ENCODE results near the gene GSTM3. TPM values are rescaled to one million over a fixed set of nuclear protein-coding genes. Genes with fewer than 3 reads are reported as not detected.
"Not testable (repeated sequence)": the region's sequence is repeated elsewhere in the genome, so short reads cannot be mapped to it uniquely, and the experiment has no call there.

Gene GSTM3
- total RNA-seq, 1 experiment from 2014 or later: 80.3 TPM

DNA sequence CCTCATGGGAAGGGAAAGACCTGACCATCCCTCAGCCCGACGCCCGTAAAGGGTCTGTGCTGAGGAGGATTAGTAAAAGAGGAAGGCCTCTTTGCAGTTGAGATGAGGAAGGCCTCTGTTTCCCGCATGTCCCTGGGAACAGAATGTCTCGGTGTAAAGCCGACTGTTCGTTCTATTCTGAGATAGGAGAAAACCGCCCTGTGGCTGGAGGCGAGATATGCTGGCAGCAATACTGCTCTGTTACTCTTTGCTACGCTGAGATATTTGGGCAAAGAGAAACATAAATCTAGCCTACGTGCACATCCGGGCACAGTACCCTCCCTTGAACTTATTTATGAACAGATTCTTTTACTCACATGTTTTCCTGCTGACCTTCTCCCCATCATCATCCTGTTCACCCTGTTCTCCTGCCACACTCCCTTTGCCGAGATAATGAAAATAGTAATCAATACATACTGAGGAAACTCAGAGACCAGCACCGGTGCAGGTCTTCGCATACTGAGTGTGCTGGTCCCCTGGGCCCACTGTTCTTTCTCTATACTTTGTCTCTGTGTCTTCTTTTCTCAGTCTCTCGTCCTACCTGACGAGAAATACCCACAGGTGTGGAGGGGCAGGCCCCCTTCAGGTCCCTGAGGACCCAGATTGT lies 26.3 kb upstream of the GSTM3 start:
- H3K4me3 ChIP-seq, DNase-seq, H3K27me3 ChIP-seq, H3K36me3 ChIP-seq, H3K9me3 ChIP-seq: not testable (repeated sequence)

DNA sequence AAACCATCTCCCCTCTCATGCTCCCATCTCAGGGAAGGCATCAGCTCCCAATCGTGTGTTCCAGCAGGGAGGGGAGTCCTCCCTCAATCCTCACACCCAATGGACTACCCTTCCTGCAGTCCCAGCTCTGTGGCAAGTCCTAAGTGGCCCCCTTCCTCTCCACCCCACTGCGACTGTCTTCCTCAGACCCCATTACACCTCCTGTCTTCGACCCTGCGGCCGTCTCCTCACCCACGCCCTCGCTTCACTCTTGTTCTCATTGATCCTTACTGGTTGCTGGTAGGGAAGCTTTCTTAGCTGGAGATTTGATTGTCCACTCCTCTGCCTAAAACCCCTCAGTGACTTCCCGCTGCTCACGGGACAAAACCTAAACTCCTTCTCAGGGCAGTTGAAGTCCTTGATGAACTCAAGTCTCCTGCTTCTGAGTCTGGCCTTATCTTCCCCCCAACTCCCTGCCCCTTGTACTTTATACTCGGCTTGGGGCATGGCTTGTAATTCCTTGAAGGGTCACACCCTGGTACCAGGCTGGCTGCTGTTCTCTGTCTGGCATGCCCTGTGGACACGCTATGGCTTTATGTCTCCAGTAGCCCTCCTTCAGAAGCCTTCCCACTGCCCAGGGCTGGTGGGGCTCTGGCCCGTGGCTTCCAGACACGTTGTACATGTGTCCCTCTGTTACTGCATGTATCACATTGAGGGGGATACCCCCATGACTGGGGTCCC lies 25.2 kb upstream of the GSTM3 start:
- no peak for DNase-seq

DNA sequence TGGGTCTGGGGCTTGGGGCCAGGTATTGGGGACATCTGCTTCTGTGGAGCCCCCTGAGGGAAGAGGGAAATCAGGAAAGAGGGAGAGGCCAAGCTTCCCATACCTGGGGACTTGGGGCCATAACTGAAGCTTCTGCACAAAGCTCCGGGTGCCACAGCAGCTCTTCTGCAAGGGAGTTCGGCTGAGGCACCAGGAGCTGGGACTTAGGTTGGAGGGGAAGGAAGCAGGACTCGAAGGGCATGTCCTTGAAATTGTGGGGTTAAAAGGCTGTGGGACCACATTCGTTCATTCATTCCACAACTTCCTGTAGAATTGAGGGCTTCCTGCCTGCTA lies 24.6 kb upstream of the GSTM3 start:
- no peak for DNase-seq
- Histone ChIP-seq H3K27me3 (no peaks in the 10 kb centered on the region), H3K4me3 (no peak overlapping the region), H3K36me3 (no peaks in the 10 kb centered on the region), H3K9me3 (no peaks in the 10 kb centered on the region)

More for the DNA sequence above, 25.2 kb upstream of the GSTM3 start:
- Histone ChIP-seq H3K9me3 (no peaks in the 10 kb centered on the region), H3K4me3 (no peak overlapping the region), H3K36me3 (no peaks in the 10 kb centered on the region), H3K27me3 (no peaks in the 10 kb centered on the region)

GRCh38 chr1:109764561-109765482 lies 24.0 kb upstream of the GSTM3 start:
- DNase-seq: no peak
- Histone ChIP-seq H3K9me3 (no peaks in the 10 kb centered on the region), H3K36me3 (no peaks in the 10 kb centered on the region), H3K4me3 (no peak overlapping the region), H3K27me3 (no peaks in the 10 kb centered on the region)

DNA sequence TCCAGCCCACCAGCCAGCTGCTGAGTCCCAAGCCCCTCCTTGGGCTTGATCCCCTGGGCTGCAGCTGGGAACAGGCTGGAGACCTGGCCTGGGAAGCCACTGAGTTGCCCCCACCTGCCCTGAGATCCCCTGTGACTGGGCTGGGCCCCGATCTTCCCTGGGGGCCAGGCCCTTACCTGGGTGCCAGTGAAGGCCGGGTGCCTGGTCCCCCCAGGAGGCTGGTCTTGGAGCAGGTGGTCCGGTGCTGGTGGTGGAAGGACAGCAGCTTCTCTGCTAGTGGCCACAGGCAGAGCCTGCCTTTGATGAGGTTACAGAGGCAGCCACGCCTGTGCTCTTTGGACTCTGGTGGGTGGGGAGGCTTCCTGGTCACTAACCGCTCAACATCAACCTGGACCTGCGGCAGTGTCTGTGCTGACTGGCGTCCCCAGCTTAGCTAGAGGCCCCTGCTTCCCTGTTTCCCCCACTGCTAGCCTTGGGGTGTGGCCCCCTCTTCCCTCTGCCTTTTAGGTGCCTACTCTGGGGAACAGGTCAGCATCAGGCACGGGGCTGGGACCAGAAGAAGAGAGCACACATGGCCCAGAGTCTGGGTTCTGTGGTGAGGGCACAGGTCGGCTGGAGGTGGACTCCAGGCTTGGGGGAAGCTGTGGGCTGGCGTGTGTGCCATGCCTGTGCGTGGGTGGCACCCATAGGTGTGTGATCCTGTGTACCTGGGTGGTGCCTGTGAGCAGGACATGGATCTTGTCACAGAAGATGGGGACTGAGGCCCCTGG lies 23.0 kb upstream of the GSTM3 start, which contains the start of gene EPS8L3:
Gene EPS8L3, minus strand, starts transcription at position 278 of the 770 bp plus-strand sequence. CDS start 2,174 bp downstream, outside the sequence.
- Histone ChIP-seq H3K9me3 (no peaks in the 10 kb centered on the region), H3K36me3 (no peaks in the 10 kb centered on the region), H3K4me3 (no peak within 1 kb of the TSS), H3K27me3 (no peaks in the 10 kb centered on the region)
- no peak for DNase-seq

- H3K27me3 ChIP-seq: no peaks in the 10 kb centered on the region
- H3K36me3 ChIP-seq: no peaks in the 10 kb centered on the region
- H3K4me3 ChIP-seq: no peak overlapping the region
- no peaks in the 10 kb centered on the region for H3K9me3 ChIP-seq
- DNase-seq: no peak
Observed at GRCh38 chr1:109762821-109763645, 22.2 kb upstream of the GSTM3 start.

GRCh38 chr1:109762039-109762585 lies 21.3 kb upstream of the GSTM3 start:
- DNase-seq: no peak
- H3K27me3 ChIP-seq: no peaks in the 10 kb centered on the region

DNA sequence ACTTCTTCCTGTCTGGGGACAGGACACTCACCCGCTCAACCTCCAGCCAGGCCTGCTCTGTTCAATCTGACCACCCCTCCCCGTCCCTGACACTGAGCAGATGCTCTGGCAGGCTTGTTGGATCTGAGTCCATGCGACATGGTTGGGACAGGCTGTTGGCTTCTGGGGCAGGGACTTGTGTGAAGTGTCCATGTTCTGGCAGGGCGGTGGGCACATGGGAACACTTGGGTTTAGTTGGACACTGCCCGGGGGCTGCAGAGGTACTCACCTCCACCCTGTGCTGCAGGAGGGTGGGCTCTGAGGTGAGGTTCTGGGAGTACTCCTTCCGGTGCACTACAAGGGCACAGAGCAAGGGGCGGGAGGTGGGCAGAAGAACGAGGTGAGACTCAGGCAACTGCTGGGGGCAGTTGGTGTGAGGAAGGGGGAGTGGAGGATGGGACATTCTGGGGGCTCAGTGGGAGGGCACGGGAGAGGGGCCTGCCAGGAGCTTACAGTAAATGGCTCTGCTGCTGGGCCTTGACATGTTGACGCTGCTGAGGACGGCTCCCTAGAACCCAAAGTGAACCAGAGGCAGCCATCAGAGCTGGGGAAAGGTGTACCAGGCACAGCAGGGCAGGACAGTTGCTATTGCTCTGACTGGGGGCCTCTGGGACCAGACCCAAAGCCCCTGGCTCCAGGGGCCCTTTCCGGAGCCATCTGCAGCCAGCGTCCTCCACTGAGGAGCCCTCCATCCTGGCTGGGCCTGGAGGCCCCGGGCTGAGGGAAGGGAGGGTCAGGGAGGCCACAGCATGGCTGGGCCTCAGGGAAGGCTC lies 20.6 kb upstream of the GSTM3 start:
- no peak for DNase-seq
- Histone ChIP-seq H3K36me3 (no peaks in the 10 kb centered on the region), H3K4me3 (no peak overlapping the region), H3K9me3 (no peaks in the 10 kb centered on the region), H3K27me3 (no peaks in the 10 kb centered on the region)

More at GRCh38 chr1:109762039-109762585, 21.3 kb upstream of the GSTM3 start:
- Histone ChIP-seq H3K4me3 (no peak overlapping the region), H3K9me3 (no peaks in the 10 kb centered on the region), H3K36me3 (no peaks in the 10 kb centered on the region)

- H3K36me3 ChIP-seq: no peaks in the 10 kb centered on the region
- no peaks in the 10 kb centered on the region for H3K27me3 ChIP-seq
- H3K4me3 ChIP-seq: no peak overlapping the region
- DNase-seq: no peak
- no peaks in the 10 kb centered on the region for H3K9me3 ChIP-seq
Observed at GRCh38 chr1:109760581-109761226, 19.9 kb upstream of the GSTM3 start.

- H3K9me3 ChIP-seq: no peaks in the 10 kb centered on the region
- no peaks in the 10 kb centered on the region for H3K36me3 ChIP-seq
- DNase-seq: no peak
- H3K27me3 ChIP-seq: no peaks in the 10 kb centered on the region
- no peak overlapping the region for H3K4me3 ChIP-seq
Observed at GRCh38 chr1:109759513-109760334, 18.9 kb upstream of the GSTM3 start.

DNA sequence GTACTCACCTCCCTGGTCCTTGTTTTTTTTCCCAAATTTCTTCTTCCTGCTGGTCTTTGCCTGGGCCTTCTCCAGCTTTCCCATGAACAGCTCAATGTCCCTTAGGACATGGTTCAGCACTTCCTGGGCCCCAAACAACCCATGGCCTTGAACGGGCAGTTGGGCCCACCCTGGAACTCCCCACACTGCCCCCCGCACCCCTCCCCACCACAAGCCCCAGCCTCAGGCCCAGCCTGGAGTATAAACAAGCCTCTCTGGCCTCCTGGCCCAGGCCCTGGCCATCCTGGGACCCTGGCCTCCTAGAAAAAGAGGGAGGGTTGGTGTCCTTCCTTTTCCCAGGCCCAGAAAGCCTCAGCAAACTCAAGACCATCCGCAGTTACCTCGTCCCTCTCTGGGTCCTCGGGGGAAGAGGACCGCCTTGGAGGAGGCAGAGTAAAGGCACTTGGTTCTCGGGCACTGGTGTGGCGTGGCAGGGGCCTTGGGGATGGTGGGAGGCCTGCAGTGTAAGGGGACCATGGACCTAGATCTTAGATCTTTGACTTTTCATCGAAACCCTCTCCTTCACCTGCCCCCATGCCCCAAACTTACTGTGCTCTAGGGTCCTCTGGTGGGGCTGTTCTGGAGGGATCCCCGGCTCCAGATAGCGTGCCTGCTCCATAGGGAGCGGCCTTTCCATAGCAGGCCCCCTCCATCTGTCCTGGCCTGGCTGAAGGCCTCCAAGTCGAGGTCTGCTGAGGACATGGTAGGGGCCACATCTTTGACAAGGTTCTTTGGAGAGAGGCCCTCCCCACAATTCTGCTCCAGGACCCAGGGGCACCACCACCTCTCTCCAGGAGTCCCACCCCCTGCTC lies 17.3 kb upstream of the GSTM3 start:
- H3K36me3 ChIP-seq: no peaks in the 10 kb centered on the region
- no peaks in the 10 kb centered on the region for H3K27me3 ChIP-seq
- no peaks in the 10 kb centered on the region for H3K9me3 ChIP-seq
- no peak overlapping the region for H3K4me3 ChIP-seq
- no peak for DNase-seq

GRCh38 chr1:109756848-109757521 lies 16.1 kb upstream of the GSTM3 start:
- DNase-seq: no peak

More at GRCh38 chr1:109756848-109757521, 16.1 kb upstream of the GSTM3 start:
- no peak overlapping the region for H3K4me3 ChIP-seq
- no peaks in the 10 kb centered on the region for H3K27me3 ChIP-seq
- no peaks in the 10 kb centered on the region for H3K36me3 ChIP-seq
- no peaks in the 10 kb centered on the region for H3K9me3 ChIP-seq
